ENCODE data around the gene FXYD5. TPM values are rescaled to one million over a fixed set of nuclear protein-coding genes. Genes with fewer than 3 reads are reported as not detected.
A peak's percentile ranks its signal among the peaks of the same experiment; 100 is the strongest.

The FXYD5 gene
- total and polyA plus RNA-seq, 7 experiments from 2014 or later: 362 to 575 (median 407) TPM

GRCh38 chr19:35115177-35115951 lies 39.2 kb upstream of the FXYD5 start, which contains the start of gene FXYD3:
TSS of gene FXYD3 (plus strand) at chr19:35115823. CDS start at chr19:35119377, 3,554 bp downstream.
- ChIA-PET CTCF (interaction anchor here (0.6 to 1.5 kb wide), 7 partner anchors 20 to 151 kb away, joined by 3 to 4 read pairs (median 3); no protein-coding TSS in a partner anchor), POLR2A (interaction anchor here (1.4 kb wide), 1 partner anchor 9 kb away, joined by 5 read pairs; no protein-coding TSS in a partner anchor)
- no peaks in the 10 kb centered on the region for H3K36me3 Mint-ChIP-seq
- no peaks in the 10 kb centered on the region for H3K9me3 ChIP-seq (ENCODE audit: control insufficient read depth in 2 of 3, low read length in 3 of 3)
- no peak for ATAC-seq
- no peaks in the 10 kb centered on the region for H3K9me3 Mint-ChIP-seq
- no peak within 1 kb of the TSS for H3K27ac ChIP-seq (ENCODE audit: low read depth, low read length)
- peaks cover 0 to 7% of the 10 kb centered on the region in 2 donors for H3K4me1 ChIP-seq (ENCODE audit: control insufficient read depth in 2 of 2, insufficient read depth in 2 of 2, low read length in 2 of 2)
- no peak for DNase-seq
- no peaks in the 10 kb centered on the region for H3K36me3 ChIP-seq (ENCODE audit: control insufficient read depth in 2 of 3, insufficient read depth in 3 of 3, low read length in 3 of 3)
- H3K4me3 Mint-ChIP-seq: peak within 1 kb of the TSS in 6 of 10 donors; percentile 2 to 39 (median 24)
- no peaks in the 10 kb centered on the region for H3K27me3 ChIP-seq (ENCODE audit: control insufficient read depth in 2 of 2, insufficient read depth in 2 of 2, low read length in 2 of 2)
- H3K4me1 Mint-ChIP-seq: peaks cover 5 to 8% (median 6%) of the 10 kb centered on the region in 7 donors
- intact Hi-C loops (cut with micrococcal nuclease): no loop called here
- H3K27me3 Mint-ChIP-seq: peaks cover 0 to 20% (median 0%) of the 10 kb centered on the region in 5 donors
- H3K4me3 ChIP-seq (ENCODE audit: low read length): no peak within 1 kb of the TSS
- H3K27ac Mint-ChIP-seq: peak within 1 kb of the TSS in 2 of 9 donors; percentile 50 to 56

- H3K27ac Mint-ChIP-seq: peak overlapping the region in 1 of 9 donors; percentile 56
- no peak overlapping the region for H3K4me3 ChIP-seq (ENCODE audit: low read length)
- no peak overlapping the region for H3K4me3 Mint-ChIP-seq
- CTCF ChIA-PET: interaction anchor here (0.6 to 1.5 kb wide), 5 partner anchors 19 to 150 kb away, joined by 3 to 5 read pairs (median 4); no protein-coding TSS in a partner anchor
- H3K27me3 Mint-ChIP-seq: peaks cover 0 to 17% (median 0%) of the 10 kb centered on the region in 5 donors
- no peaks in the 10 kb centered on the region for H3K36me3 ChIP-seq (ENCODE audit: control insufficient read depth in 2 of 3, insufficient read depth in 3 of 3, low read length in 3 of 3)
- intact Hi-C loops (cut with micrococcal nuclease): no loop called here
- DNase-seq: no peak
- H3K27me3 ChIP-seq (ENCODE audit: control insufficient read depth in 2 of 2, insufficient read depth in 2 of 2, low read length in 2 of 2): no peaks in the 10 kb centered on the region
- H3K36me3 Mint-ChIP-seq: no peaks in the 10 kb centered on the region
- no peaks in the 10 kb centered on the region for H3K9me3 ChIP-seq (ENCODE audit: control insufficient read depth in 2 of 3, low read length in 3 of 3)
- H3K4me1 Mint-ChIP-seq: peaks cover 5 to 8% (median 6%) of the 10 kb centered on the region in 7 donors
- no peak for ATAC-seq
- peaks cover 0 to 7% of the 10 kb centered on the region in 2 donors for H3K4me1 ChIP-seq (ENCODE audit: control insufficient read depth in 2 of 2, insufficient read depth in 2 of 2, low read length in 2 of 2)
- H3K9me3 Mint-ChIP-seq: no peaks in the 10 kb centered on the region
- no peak overlapping the region for H3K27ac ChIP-seq (ENCODE audit: low read depth, low read length)
- POLR2A ChIA-PET: interaction anchor here (0.6 to 0.9 kb wide), 2 partner anchors 8 to 95 kb away, joined by 3 to 4 read pairs; no protein-coding TSS in a partner anchor
These were observed 38.3 kb upstream of the FXYD5 start for GRCh38 chr19:35116072-35116801.

DNA sequence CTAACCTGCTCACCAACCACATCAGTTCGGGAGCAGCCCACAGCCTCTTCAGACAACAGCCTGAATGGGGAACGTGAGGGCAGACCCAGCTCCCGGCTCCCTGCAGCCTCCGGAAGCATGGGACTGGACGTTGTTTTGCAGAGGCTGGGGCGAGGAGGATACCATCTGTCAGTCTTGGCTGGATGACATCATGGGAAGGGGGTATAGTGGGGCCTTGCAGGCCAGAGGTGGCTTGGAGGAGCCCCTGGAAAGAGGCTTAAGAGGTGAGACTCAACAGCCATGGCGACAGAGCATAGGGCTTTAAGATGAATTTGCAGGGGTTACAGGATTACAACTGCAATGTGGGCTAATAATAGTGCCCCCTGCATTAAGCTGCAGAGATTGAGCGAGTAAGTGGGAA lies 37.4 kb upstream of the FXYD5 start:
- intact Hi-C loops (cut with micrococcal nuclease): no loop called here
- H3K4me3 ChIP-seq (ENCODE audit: low read length): no peak overlapping the region
- DNase-seq (no peak), ATAC-seq (no peak)
- H3K27ac ChIP-seq (ENCODE audit: low read depth, low read length): no peak overlapping the region
- no peaks in the 10 kb centered on the region for H3K27me3 ChIP-seq (ENCODE audit: control insufficient read depth in 2 of 2, insufficient read depth in 2 of 2, low read length in 2 of 2)
- peaks cover 0 to 13% (median 0%) of the 10 kb centered on the region in 5 donors for H3K27me3 Mint-ChIP-seq
- H3K9me3 Mint-ChIP-seq: no peaks in the 10 kb centered on the region
- no peak overlapping the region for H3K4me3 Mint-ChIP-seq
- H3K9me3 ChIP-seq (ENCODE audit: control insufficient read depth in 2 of 3, low read length in 3 of 3): no peaks in the 10 kb centered on the region
- ChIA-PET CTCF (interaction anchor here (0.6 to 1.0 kb wide), 5 partner anchors 23 to 104 kb away, joined by 3 to 5 read pairs (median 4); no protein-coding TSS in a partner anchor), POLR2A (interaction anchor here (0.6 kb wide), 1 partner anchor 96 kb away, joined by 3 read pairs; no protein-coding TSS in a partner anchor)
- H3K4me1 ChIP-seq (ENCODE audit: control insufficient read depth in 2 of 2, insufficient read depth in 2 of 2, low read length in 2 of 2): peaks cover 0 to 7% of the 10 kb centered on the region in 2 donors
- H3K27ac Mint-ChIP-seq: no peak overlapping the region
- peaks cover 5 to 13% (median 6%) of the 10 kb centered on the region in 7 donors for H3K4me1 Mint-ChIP-seq
- H3K36me3 ChIP-seq (ENCODE audit: control insufficient read depth in 2 of 3, insufficient read depth in 3 of 3, low read length in 3 of 3): no peaks in the 10 kb centered on the region
- H3K36me3 Mint-ChIP-seq: no peaks in the 10 kb centered on the region

DNA sequence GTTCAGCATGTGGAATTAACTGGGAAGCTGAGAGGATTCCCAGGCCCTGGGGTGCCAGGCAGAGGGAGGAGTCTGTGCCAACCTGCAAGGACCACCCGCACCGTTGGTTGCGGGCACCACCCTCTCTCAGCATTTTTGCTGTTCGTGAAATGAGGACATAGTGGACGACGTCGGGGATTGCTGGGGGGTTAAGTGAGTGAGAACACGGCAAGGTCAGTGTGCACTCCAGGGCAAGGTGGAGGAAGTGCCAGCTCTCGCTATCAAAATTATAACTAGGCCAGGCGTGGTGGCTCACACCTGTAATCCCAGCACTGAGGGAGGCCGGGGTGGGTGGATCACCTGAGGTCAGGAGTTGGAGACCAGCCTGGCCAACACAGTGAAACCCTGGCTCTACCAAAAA lies 36.7 kb upstream of the FXYD5 start:
- Histone ChIP-seq H3K9me3 (ENCODE audit: control insufficient read depth in 2 of 3, low read length in 3 of 3) (no peaks in the 10 kb centered on the region), H3K27ac (ENCODE audit: low read depth, low read length) (no peak overlapping the region), H3K4me3 (ENCODE audit: low read length) (no peak overlapping the region), H3K4me1 (ENCODE audit: control insufficient read depth in 2 of 2, insufficient read depth in 2 of 2, low read length in 2 of 2) (peaks cover 0 to 7% of the 10 kb centered on the region in 2 donors), H3K27me3 (ENCODE audit: control insufficient read depth in 2 of 2, insufficient read depth in 2 of 2, low read length in 2 of 2) (no peaks in the 10 kb centered on the region), H3K36me3 (ENCODE audit: control insufficient read depth in 2 of 3, insufficient read depth in 3 of 3, low read length in 3 of 3) (no peaks in the 10 kb centered on the region)
- Mint-ChIP-seq H3K36me3 (no peaks in the 10 kb centered on the region), H3K27ac (peak overlapping the region in 2 of 9 donors; percentile 40 to 73), H3K4me3 (no peak overlapping the region), H3K27me3 (peaks cover 0 to 11% (median 0%) of the 10 kb centered on the region in 5 donors), H3K9me3 (no peaks in the 10 kb centered on the region), H3K4me1 (peaks cover 5 to 13% (median 6%) of the 10 kb centered on the region in 7 donors)
- intact Hi-C loops (cut with micrococcal nuclease): no loop called here
- no peak for ATAC-seq
- ChIA-PET CTCF (interaction anchor here (0.6 to 1.0 kb wide), 2 partner anchors 24 to 49 kb away, joined by 3 to 4 read pairs; no protein-coding TSS in a partner anchor), POLR2A (interaction anchor here (0.5 kb wide), 1 partner anchor 184 kb away, joined by 3 read pairs; no protein-coding TSS in a partner anchor)
- no peak for DNase-seq

DNA sequence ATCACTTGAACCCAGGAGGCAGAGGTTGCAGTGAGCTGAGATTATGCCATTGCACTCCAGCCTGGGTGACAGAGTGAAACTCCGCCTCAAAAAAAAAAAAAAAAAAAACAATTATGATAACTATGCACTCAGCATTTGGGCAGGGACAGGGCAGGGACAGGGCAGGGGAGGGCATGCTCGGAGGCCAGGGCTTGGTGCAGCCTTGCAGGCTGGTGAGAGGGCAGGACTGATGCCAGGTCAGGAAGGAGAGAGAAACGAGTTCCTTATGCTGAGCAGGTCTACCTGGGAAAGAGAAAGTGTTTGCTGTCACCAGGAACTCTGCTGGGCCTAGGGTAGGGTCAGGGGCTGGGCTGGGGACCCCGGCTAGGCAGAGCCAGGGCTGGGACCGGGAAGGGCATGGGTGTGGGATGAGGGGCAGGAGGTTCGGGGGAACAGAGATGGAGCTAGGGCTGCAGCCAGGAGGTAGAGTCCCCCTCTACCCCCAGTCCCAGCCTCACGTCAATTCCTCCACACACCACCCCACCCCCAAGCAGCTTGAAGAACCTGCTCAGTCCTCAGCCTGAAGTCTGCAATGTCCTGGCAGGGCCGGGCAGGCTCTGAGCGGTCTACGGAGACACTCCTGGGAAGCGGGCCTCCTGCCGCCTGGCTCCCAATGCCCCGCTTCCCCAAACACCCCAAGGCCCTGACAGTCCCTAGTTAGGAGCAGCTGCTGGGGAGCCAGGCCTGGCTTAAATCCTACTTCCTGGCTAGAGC lies 36.1 kb upstream of the FXYD5 start:
- ChIA-PET CTCF (no interaction called here), POLR2A (no interaction called here)
- intact Hi-C loops (cut with micrococcal nuclease): no loop called here
- Mint-ChIP-seq H3K27me3 (peaks cover 0 to 11% (median 0%) of the 10 kb centered on the region in 5 donors), H3K9me3 (no peaks in the 10 kb centered on the region), H3K4me1 (peaks cover 5 to 13% (median 6%) of the 10 kb centered on the region in 7 donors), H3K27ac (no peak overlapping the region), H3K4me3 (no peak overlapping the region), H3K36me3 (no peaks in the 10 kb centered on the region)
- Histone ChIP-seq H3K36me3 (ENCODE audit: control insufficient read depth in 2 of 3, insufficient read depth in 3 of 3, low read length in 3 of 3) (no peaks in the 10 kb centered on the region), H3K9me3 (ENCODE audit: control insufficient read depth in 2 of 3, low read length in 3 of 3) (no peaks in the 10 kb centered on the region), H3K27ac (ENCODE audit: low read depth, low read length) (no peak overlapping the region), H3K4me1 (ENCODE audit: control insufficient read depth in 2 of 2, insufficient read depth in 2 of 2, low read length in 2 of 2) (peaks cover 0 to 7% of the 10 kb centered on the region in 2 donors), H3K4me3 (ENCODE audit: low read length) (no peak overlapping the region), H3K27me3 (ENCODE audit: control insufficient read depth in 2 of 2, insufficient read depth in 2 of 2, low read length in 2 of 2) (no peaks in the 10 kb centered on the region)
- no peak for DNase-seq
- no peak for ATAC-seq

GRCh38 chr19:35119091-35119490 lies 35.4 kb upstream of the FXYD5 start:
- Histone ChIP-seq H3K4me3 (ENCODE audit: low read length) (no peak overlapping the region), H3K36me3 (ENCODE audit: control insufficient read depth in 2 of 3, insufficient read depth in 3 of 3, low read length in 3 of 3) (no peaks in the 10 kb centered on the region), H3K4me1 (ENCODE audit: control insufficient read depth in 2 of 2, insufficient read depth in 2 of 2, low read length in 2 of 2) (peaks cover 0 to 13% of the 10 kb centered on the region in 2 donors), H3K27me3 (ENCODE audit: control insufficient read depth in 2 of 2, insufficient read depth in 2 of 2, low read length in 2 of 2) (no peaks in the 10 kb centered on the region), H3K9me3 (ENCODE audit: control insufficient read depth in 2 of 3, low read length in 3 of 3) (no peaks in the 10 kb centered on the region), H3K27ac (ENCODE audit: low read depth, low read length) (no peak overlapping the region)
- no peak for ATAC-seq
- intact Hi-C loops (cut with micrococcal nuclease): no loop called here
- H3K36me3 Mint-ChIP-seq: no peaks in the 10 kb centered on the region
- no peak for DNase-seq
- H3K9me3 Mint-ChIP-seq: no peaks in the 10 kb centered on the region
- H3K27me3 Mint-ChIP-seq: peaks cover 0 to 11% (median 0%) of the 10 kb centered on the region in 5 donors
- POLR2A ChIA-PET: no interaction called here
- CTCF ChIA-PET: no interaction called here
- H3K4me3 Mint-ChIP-seq: no peak overlapping the region
- no peak overlapping the region for H3K27ac Mint-ChIP-seq
- peaks cover 10 to 16% (median 10%) of the 10 kb centered on the region in 7 donors for H3K4me1 Mint-ChIP-seq

Data from naive thymus-derived CD4-positive, alpha-beta T cell (primary cell).